BLaER1 (cell line): Measurements from ENCODE around the gene GABRD.
A peak's percentile ranks its signal among the peaks of the same experiment; 100 is the strongest.

Source experiments
- H3K27ac ChIP-seq: shearing (Covaris generic); formaldehyde crosslinking; 2 replicates; pipeline ENCODE4 v1.8.1; 2022
- H3K27me3 ChIP-seq: shearing (Covaris generic); formaldehyde crosslinking; 2 replicates; pipeline ENCODE4 v1.8.1; 2022
- H3K36me3 ChIP-seq: shearing (Covaris generic); formaldehyde crosslinking; 2 replicates; pipeline ENCODE4 v1.8.1; 2022
- H3K4me1 ChIP-seq: shearing (Covaris generic); formaldehyde crosslinking; 2 replicates; pipeline ENCODE4 v1.8.1; 2022
- H3K4me2 ChIP-seq: shearing (Covaris generic); formaldehyde crosslinking; 2 replicates; pipeline ENCODE4 v1.8.1; 2022
- H3K4me3 ChIP-seq: shearing (Covaris generic); formaldehyde crosslinking; 2 replicates; pipeline ENCODE4 v1.8.1; 2022
- H3K9ac ChIP-seq: shearing (Covaris generic); formaldehyde crosslinking; 2 replicates; pipeline ENCODE4 v1.8.1; 2022
- H3K9me3 ChIP-seq: shearing (Covaris generic); formaldehyde crosslinking; 2 replicates; pipeline ENCODE4 v1.8.1; 2022
- H4K20me1 ChIP-seq: shearing (Covaris generic); formaldehyde crosslinking; 2 replicates; pipeline ENCODE4 v1.8.1; 2022
- Cebpa-rat ChIP-seq: shearing (Covaris generic); IDR thresholded peaks from 2 replicates; pipeline ENCODE4 v1.8.1; 2022

The GABRD gene

GRCh38 chr1:2024451-2024850, 5.3 kb downstream of the GABRD start:
- Histone ChIP-seq H3K27ac (peak overlapping the region; percentile 97), H4K20me1 (peaks cover 10% of the 10 kb centered on the region; the same call in 1 of the 2 replicates), H3K9me3 (no peaks in the 10 kb centered on the region), H3K4me2 (peak overlapping the region; percentile 99), H3K9ac (peak overlapping the region; percentile 91; the same call in 1 of the 2 replicates), H3K27me3 (peaks cover 38% of the 10 kb centered on the region), H3K4me3 (peak overlapping the region; percentile 75; the same call in 1 of the 2 replicates), H3K4me1 (peaks cover 96% of the 10 kb centered on the region), H3K36me3 (no peaks in the 10 kb centered on the region)
- TF ChIP-seq Cebpa-rat, result no peak

DNA sequence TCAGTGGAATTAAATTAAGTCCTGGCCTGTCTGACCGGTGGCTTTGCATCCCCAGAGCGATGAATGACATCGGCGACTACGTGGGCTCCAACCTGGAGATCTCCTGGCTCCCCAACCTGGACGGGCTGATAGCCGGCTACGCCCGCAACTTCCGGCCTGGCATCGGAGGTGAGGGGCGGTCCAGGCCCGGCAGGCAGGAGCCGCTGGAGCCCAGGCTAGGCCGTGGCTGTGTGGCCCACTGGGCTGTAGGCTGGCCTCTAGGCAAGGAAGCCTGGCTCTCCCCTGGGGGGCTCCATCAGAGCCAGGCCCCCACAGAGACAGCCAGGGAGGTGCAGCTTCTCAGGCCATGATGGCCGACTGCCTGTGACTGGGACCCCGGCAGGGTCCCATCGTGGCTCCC, 5.7 kb downstream of the GABRD start:
- H3K27ac ChIP-seq, result peak overlapping the region; percentile 97
- peaks cover 34% of the 10 kb centered on the region for H3K27me3 ChIP-seq
- no peaks in the 10 kb centered on the region for H3K36me3 ChIP-seq
- peak overlapping the region; percentile 99 for H3K4me2 ChIP-seq
- H3K9ac ChIP-seq, result peak overlapping the region; percentile 91
- TF ChIP-seq Cebpa-rat, result no peak
- H4K20me1 ChIP-seq, result peaks cover 6% of the 10 kb centered on the region; the same call in 1 of the 2 replicates
- no peaks in the 10 kb centered on the region for H3K9me3 ChIP-seq
- H3K4me1 ChIP-seq, result peaks cover 96% of the 10 kb centered on the region
- peak overlapping the region; percentile 75 for H3K4me3 ChIP-seq

DNA sequence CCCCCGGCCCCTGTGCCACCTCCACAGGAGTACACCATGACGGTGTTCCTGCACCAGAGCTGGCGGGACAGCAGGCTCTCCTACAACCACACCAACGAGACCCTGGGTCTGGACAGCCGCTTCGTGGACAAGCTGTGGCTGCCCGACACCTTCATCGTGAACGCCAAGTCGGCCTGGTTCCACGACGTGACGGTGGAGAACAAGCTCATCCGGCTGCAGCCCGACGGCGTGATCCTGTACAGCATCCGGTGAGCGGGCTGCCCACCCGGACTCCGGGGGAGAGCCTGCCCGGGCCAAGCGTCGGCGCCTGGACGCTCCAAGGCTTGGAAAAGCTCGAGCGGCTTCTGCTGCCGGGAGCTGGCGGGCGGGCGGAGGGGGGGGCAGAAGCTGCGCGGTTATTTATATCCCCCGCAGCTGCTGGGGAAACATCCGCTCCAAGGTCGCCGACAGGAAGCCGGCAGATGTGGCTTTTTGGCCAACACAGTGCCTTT, 6.4 kb downstream of the GABRD start:
- Histone ChIP-seq H3K36me3 (no peaks in the 10 kb centered on the region), H3K4me3 (peak overlapping the region; percentile 75), H3K9me3 (no peaks in the 10 kb centered on the region), H3K4me2 (peak overlapping the region; percentile 99), H3K27me3 (peaks cover 27% of the 10 kb centered on the region), H3K4me1 (peaks cover 96% of the 10 kb centered on the region), H3K9ac (peak overlapping the region; percentile 91), H4K20me1 (no peaks in the 10 kb centered on the region), H3K27ac (peak overlapping the region; percentile 97)
- TF ChIP-seq Cebpa-rat, result no peak

- Histone ChIP-seq H3K27ac (peak overlapping the region; percentile 97), H3K4me2 (peak overlapping the region; percentile 99)
These were observed 8.9 kb downstream of the GABRD start for GRCh38 chr1:2027961-2028583.

GRCh38 chr1:2028870-2029560, 9.9 kb downstream of the GABRD start:
- Histone ChIP-seq H3K27me3 (no peaks in the 10 kb centered on the region), H3K4me2 (peak overlapping the region; percentile 99), H3K9ac (peak overlapping the region; percentile 51), H3K9me3 (no peaks in the 10 kb centered on the region), H4K20me1 (no peaks in the 10 kb centered on the region), H3K27ac (peak overlapping the region; percentile 97), H3K4me1 (peaks cover 96% of the 10 kb centered on the region), H3K36me3 (no peaks in the 10 kb centered on the region), H3K4me3 (peak overlapping the region; percentile 75)
- no peak for TF ChIP-seq Cebpa-rat

More at GRCh38 chr1:2027961-2028583, 8.9 kb downstream of the GABRD start:
- Histone ChIP-seq H3K9ac (peak overlapping the region; percentile 91), H3K9me3 (no peaks in the 10 kb centered on the region), H3K4me3 (peak overlapping the region; percentile 75), H4K20me1 (no peaks in the 10 kb centered on the region), H3K27me3 (peaks cover 3% of the 10 kb centered on the region; the same call in 1 of the 2 replicates), H3K4me1 (peaks cover 96% of the 10 kb centered on the region), H3K36me3 (no peaks in the 10 kb centered on the region)
- TF ChIP-seq Cebpa-rat, result no peak

- TF ChIP-seq Cebpa-rat, result no peak
- H3K36me3 ChIP-seq, result no peaks in the 10 kb centered on the region
- peak overlapping the region; percentile 97 for H3K27ac ChIP-seq
- no peaks in the 10 kb centered on the region for H3K9me3 ChIP-seq
- peak overlapping the region; percentile 99 for H3K4me2 ChIP-seq
- 0 out of 2 replicates have a peak overlapping the region, but pooled peaks have one; percentile 24 for H3K9ac ChIP-seq
- H4K20me1 ChIP-seq, result no peaks in the 10 kb centered on the region
- H3K4me1 ChIP-seq, result peaks cover 92% of the 10 kb centered on the region
- H3K4me3 ChIP-seq, result no peak overlapping the region
- H3K27me3 ChIP-seq, result no peaks in the 10 kb centered on the region
These were observed 10.4 kb downstream of the GABRD start for GRCh38 chr1:2029561-2029960.

- Histone ChIP-seq H3K9ac (peak overlapping the region; percentile 24; the same call in 1 of the 2 replicates), H3K27ac (peak overlapping the region; percentile 97), H3K4me3 (no peak overlapping the region), H3K36me3 (no peaks in the 10 kb centered on the region), H3K4me1 (peaks cover 90% of the 10 kb centered on the region), H3K4me2 (peak overlapping the region; percentile 99), H3K9me3 (no peaks in the 10 kb centered on the region), H3K27me3 (no peaks in the 10 kb centered on the region), H4K20me1 (no peaks in the 10 kb centered on the region)
- no peak for TF ChIP-seq Cebpa-rat
These were observed 11.1 kb downstream of the GABRD start for GRCh38 chr1:2030076-2030871.

- no peak for TF ChIP-seq Cebpa-rat
- Histone ChIP-seq H3K36me3 (no peaks in the 10 kb centered on the region), H3K27me3 (no peaks in the 10 kb centered on the region), H3K9ac (peak overlapping the region; percentile 62), H3K4me1 (peaks cover 75% of the 10 kb centered on the region), H3K4me3 (peak overlapping the region; percentile 45), H3K9me3 (no peaks in the 10 kb centered on the region), H3K27ac (peak overlapping the region; percentile 97), H3K4me2 (peak overlapping the region; percentile 99), H4K20me1 (no peaks in the 10 kb centered on the region)
These were observed 12.7 kb downstream of the GABRD start for GRCh38 chr1:2031546-2032540.
